HG03378 (cell line): ENCODE measurements around the gene GNGT2.
"Not testable (repeated sequence)": the region's sequence is repeated elsewhere in the genome, so short reads cannot be mapped to it uniquely, and the experiment has no call there.

Source experiments
- ATAC-seq: cut with Tn5 transposase; IDR thresholded peaks from one replicate; pipeline ENCODE4 v1.9.1; 2021; ENCODE audit warnings: mild to moderate bottlenecking, moderate library complexity; ENCODE audit not compliant: unreplicated experiment

The GNGT2 gene

DNA sequence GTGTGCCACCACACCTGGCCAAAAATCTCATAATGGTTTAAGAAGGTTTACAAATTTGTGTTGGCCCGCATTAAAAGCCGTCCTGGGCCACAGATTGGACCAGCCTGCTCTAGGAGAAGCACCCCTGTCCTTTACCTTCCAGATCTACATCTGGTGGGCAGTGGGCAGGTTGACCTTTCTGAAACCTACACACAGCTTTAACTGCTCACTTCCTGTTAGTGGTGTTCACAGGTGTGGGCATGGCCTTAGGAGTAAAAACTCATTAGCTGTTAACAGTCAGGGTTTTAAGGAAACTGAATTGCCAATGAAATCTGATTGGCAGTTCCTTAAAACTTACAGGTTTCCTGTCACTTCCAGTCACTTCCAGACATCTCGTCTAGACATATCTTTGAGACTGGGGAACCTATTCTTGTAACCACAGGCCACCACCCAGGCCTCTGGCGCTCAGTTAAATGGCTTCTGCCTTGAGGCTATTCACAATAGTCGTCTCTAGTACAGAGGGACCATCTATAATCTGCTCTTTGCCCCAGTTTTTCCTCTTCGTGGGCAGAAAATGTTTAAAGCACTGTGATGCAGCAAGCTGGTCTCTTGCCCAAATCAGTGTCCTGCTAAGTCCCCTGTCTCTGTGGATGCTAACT lies 29.3 kb downstream of the GNGT2 start:
- ATAC-seq = no peak

- no peak for ATAC-seq
Measured at GRCh38 chr17:49180303-49180702, 30.1 kb downstream of the GNGT2 start.

GRCh38 chr17:49175978-49176377 lies 34.4 kb downstream of the GNGT2 start:
- not testable (repeated sequence) for ATAC-seq

GRCh38 chr17:49170711-49171110 lies 39.7 kb downstream of the GNGT2 start:
- not testable (repeated sequence) for ATAC-seq

GRCh38 chr17:49170216-49170615 lies 40.2 kb downstream of the GNGT2 start:
- no peak for ATAC-seq

DNA sequence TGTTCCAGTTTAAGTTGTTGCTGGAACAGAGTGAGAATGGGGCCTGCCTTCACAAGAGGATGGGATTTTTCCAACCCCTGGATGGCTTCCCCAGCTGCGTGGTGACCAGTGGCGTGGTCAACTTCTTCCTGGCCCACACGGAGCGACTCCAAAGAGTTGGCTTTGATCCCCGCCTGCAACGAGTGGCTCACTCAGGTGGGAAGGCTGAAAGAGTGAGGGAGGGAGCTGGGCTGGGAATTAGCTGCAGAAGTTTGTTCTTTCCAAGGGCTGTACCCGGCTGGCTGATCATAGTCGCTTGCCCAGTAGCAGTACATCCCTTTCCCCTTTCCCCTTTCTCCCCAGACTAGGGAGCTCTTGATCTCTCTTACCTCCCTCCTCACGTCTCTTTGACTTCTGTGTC lies 41.7 kb downstream of the GNGT2 start:
- no peak for ATAC-seq

- ATAC-seq = no peak
Measured at GRCh38 chr17:49165143-49165542, 45.2 kb downstream of the GNGT2 start.

- no peak for ATAC-seq
Measured at GRCh38 chr17:49162866-49163265, 47.5 kb downstream of the GNGT2 start.

GRCh38 chr17:49157784-49158183 lies 52.6 kb downstream of the GNGT2 start:
- ATAC-seq = no peak

- no peak for ATAC-seq
Measured at GRCh38 chr17:49156256-49156655, 54.1 kb downstream of the GNGT2 start.
